ENCODE measurements around the gene RAB22A.

RAB22A gene

GRCh38 chr20:58309591-58310290 lies at the start of gene RAB22A:
Gene RAB22A (plus strand): TSS chr20:58309715. CDS start chr20:58309977, 262 bp downstream.
- peak; percentile 86 for DNase-seq
- Mint-ChIP-seq H3K36me3 (ENCODE audit: low read depth) (peaks cover 47% of the 10 kb centered on the region), H3K27ac (peak within 1 kb of the TSS; percentile 95), H3K9me3 (no peaks in the 10 kb centered on the region), H3K4me1 (ENCODE audit: low read depth) (peaks cover 76% of the 10 kb centered on the region), H3K4me3 (peak within 1 kb of the TSS; percentile 90), H3K27me3 (no peaks in the 10 kb centered on the region)

- H3K4me3 Mint-ChIP-seq, result no peak overlapping the region
- H3K9me3 Mint-ChIP-seq, result no peaks in the 10 kb centered on the region
- peaks cover 19% of the 10 kb centered on the region for H3K4me1 Mint-ChIP-seq (ENCODE audit: low read depth)
- H3K36me3 Mint-ChIP-seq (ENCODE audit: low read depth), result peaks cover 23% of the 10 kb centered on the region
- DNase-seq, result no peak
- H3K27ac Mint-ChIP-seq, result no peak overlapping the region
- H3K27me3 Mint-ChIP-seq, result no peaks in the 10 kb centered on the region
Measured at GRCh38 chr20:58260006-58260405, 49.5 kb upstream of the RAB22A start.

- no peak overlapping the region for H3K4me3 Mint-ChIP-seq
- H3K27ac Mint-ChIP-seq, result no peak overlapping the region
- no peaks in the 10 kb centered on the region for H3K9me3 Mint-ChIP-seq
- no peak for DNase-seq
- H3K36me3 Mint-ChIP-seq (ENCODE audit: low read depth), result peaks cover 23% of the 10 kb centered on the region
- H3K27me3 Mint-ChIP-seq, result no peaks in the 10 kb centered on the region
- H3K4me1 Mint-ChIP-seq (ENCODE audit: low read depth), result peaks cover 11% of the 10 kb centered on the region
Measured at GRCh38 chr20:58261660-58262059, 47.9 kb upstream of the RAB22A start.

GRCh38 chr20:58264271-58264670 lies 45.2 kb upstream of the RAB22A start:
- Mint-ChIP-seq H3K9me3 (no peaks in the 10 kb centered on the region), H3K4me3 (no peak overlapping the region), H3K27me3 (no peaks in the 10 kb centered on the region), H3K4me1 (ENCODE audit: low read depth) (peaks cover 23% of the 10 kb centered on the region), H3K36me3 (ENCODE audit: low read depth) (peaks cover 39% of the 10 kb centered on the region), H3K27ac (no peak overlapping the region)
- no peak for DNase-seq

- no peak for DNase-seq
- H3K4me1 Mint-ChIP-seq (ENCODE audit: low read depth), result peaks cover 39% of the 10 kb centered on the region
- H3K4me3 Mint-ChIP-seq, result no peak overlapping the region
- no peaks in the 10 kb centered on the region for H3K9me3 Mint-ChIP-seq
- H3K36me3 Mint-ChIP-seq (ENCODE audit: low read depth), result peaks cover 46% of the 10 kb centered on the region
- H3K27me3 Mint-ChIP-seq, result no peaks in the 10 kb centered on the region
- H3K27ac Mint-ChIP-seq, result peak overlapping the region; percentile 58
Measured at GRCh38 chr20:58267389-58268215, 41.9 kb upstream of the RAB22A start.

- no peak overlapping the region for H3K4me3 Mint-ChIP-seq
- H3K27ac Mint-ChIP-seq, result no peak overlapping the region
Measured at GRCh38 chr20:58268421-58268821, 41.1 kb upstream of the RAB22A start.

GRCh38 chr20:58268936-58269619 lies 40.4 kb upstream of the RAB22A start:
- Mint-ChIP-seq H3K4me1 (ENCODE audit: low read depth) (peaks cover 39% of the 10 kb centered on the region), H3K27me3 (no peaks in the 10 kb centered on the region), H3K36me3 (ENCODE audit: low read depth) (peaks cover 46% of the 10 kb centered on the region), H3K27ac (peak overlapping the region; percentile 67), H3K4me3 (peak overlapping the region; percentile 8), H3K9me3 (no peaks in the 10 kb centered on the region)
- DNase-seq, result no peak

More at GRCh38 chr20:58268421-58268821, 41.1 kb upstream of the RAB22A start:
- H3K4me1 Mint-ChIP-seq (ENCODE audit: low read depth), result peaks cover 39% of the 10 kb centered on the region
- H3K36me3 Mint-ChIP-seq (ENCODE audit: low read depth), result peaks cover 43% of the 10 kb centered on the region
- no peaks in the 10 kb centered on the region for H3K27me3 Mint-ChIP-seq
- no peaks in the 10 kb centered on the region for H3K9me3 Mint-ChIP-seq
- no peak for DNase-seq

GRCh38 chr20:58271606-58272351 lies 37.7 kb upstream of the RAB22A start:
- H3K27ac Mint-ChIP-seq, result peak overlapping the region; percentile 76
- H3K9me3 Mint-ChIP-seq, result no peaks in the 10 kb centered on the region
- no peaks in the 10 kb centered on the region for H3K27me3 Mint-ChIP-seq
- peak; percentile 41 for DNase-seq
- H3K4me3 Mint-ChIP-seq, result no peak overlapping the region
- peaks cover 51% of the 10 kb centered on the region for H3K36me3 Mint-ChIP-seq (ENCODE audit: low read depth)
- H3K4me1 Mint-ChIP-seq (ENCODE audit: low read depth), result peaks cover 45% of the 10 kb centered on the region

- Mint-ChIP-seq H3K4me3 (no peak overlapping the region), H3K9me3 (no peaks in the 10 kb centered on the region), H3K27ac (no peak overlapping the region), H3K36me3 (ENCODE audit: low read depth) (peaks cover 40% of the 10 kb centered on the region), H3K4me1 (ENCODE audit: low read depth) (peaks cover 26% of the 10 kb centered on the region), H3K27me3 (no peaks in the 10 kb centered on the region)
- DNase-seq, result no peak
Measured at GRCh38 chr20:58274384-58274783, 35.1 kb upstream of the RAB22A start.

GRCh38 chr20:58277107-58277506 lies 32.4 kb upstream of the RAB22A start:
- Mint-ChIP-seq H3K9me3 (no peaks in the 10 kb centered on the region), H3K4me1 (ENCODE audit: low read depth) (peaks cover 16% of the 10 kb centered on the region)
- DNase-seq, result no peak

GRCh38 chr20:58277578-58278472 lies 31.7 kb upstream of the RAB22A start:
- H3K4me1 Mint-ChIP-seq (ENCODE audit: low read depth), result peaks cover 19% of the 10 kb centered on the region
- H3K4me3 Mint-ChIP-seq, result no peak overlapping the region
- H3K27ac Mint-ChIP-seq, result no peak overlapping the region
- H3K9me3 Mint-ChIP-seq, result no peaks in the 10 kb centered on the region
- no peaks in the 10 kb centered on the region for H3K27me3 Mint-ChIP-seq
- peaks cover 17% of the 10 kb centered on the region for H3K36me3 Mint-ChIP-seq (ENCODE audit: low read depth)
- no peak for DNase-seq

More at GRCh38 chr20:58277107-58277506, 32.4 kb upstream of the RAB22A start:
- no peak overlapping the region for H3K4me3 Mint-ChIP-seq
- peaks cover 19% of the 10 kb centered on the region for H3K36me3 Mint-ChIP-seq (ENCODE audit: low read depth)
- H3K27me3 Mint-ChIP-seq, result no peaks in the 10 kb centered on the region
- H3K27ac Mint-ChIP-seq, result no peak overlapping the region

- Mint-ChIP-seq H3K27ac (no peak overlapping the region), H3K27me3 (no peaks in the 10 kb centered on the region), H3K4me1 (ENCODE audit: low read depth) (peaks cover 26% of the 10 kb centered on the region), H3K9me3 (no peaks in the 10 kb centered on the region), H3K36me3 (ENCODE audit: low read depth) (peaks cover 12% of the 10 kb centered on the region), H3K4me3 (no peak overlapping the region)
- DNase-seq, result no peak
Measured at GRCh38 chr20:58286729-58287128, 22.8 kb upstream of the RAB22A start.

- H3K27me3 Mint-ChIP-seq, result no peaks in the 10 kb centered on the region
- peak overlapping the region; percentile 38 for H3K27ac Mint-ChIP-seq
- H3K4me3 Mint-ChIP-seq, result no peak overlapping the region
- H3K36me3 Mint-ChIP-seq (ENCODE audit: low read depth), result peaks cover 12% of the 10 kb centered on the region
- peaks cover 21% of the 10 kb centered on the region for H3K4me1 Mint-ChIP-seq (ENCODE audit: low read depth)
- no peaks in the 10 kb centered on the region for H3K9me3 Mint-ChIP-seq
- DNase-seq, result no peak
Measured at GRCh38 chr20:58287638-58288037, 21.9 kb upstream of the RAB22A start.
